Endothelial cell (in vitro differentiated cells): ENCODE results near the gene CDCP1. TPM values are rescaled to one million over a fixed set of nuclear protein-coding genes. Genes with fewer than 3 reads are reported as not detected.

ENCODE experiments used
- DNase-seq: peaks from one replicate; pipeline ENCODE4 v3.0.0; 2021; ENCODE audit warnings: low spot score
- H3K27ac Mint-ChIP-seq: one replicate; pipeline ENCODE4 v1.8.0; 2021; ENCODE audit warnings: mixed read lengths, inconsistent platforms; ENCODE audit not compliant: unreplicated experiment
- H3K27me3 Mint-ChIP-seq: one replicate; pipeline ENCODE4 v1.8.0; 2021; ENCODE audit warnings: mild to moderate bottlenecking, moderate library complexity, mixed read lengths, inconsistent platforms; ENCODE audit not compliant: unreplicated experiment
- H3K36me3 Mint-ChIP-seq: one replicate; pipeline ENCODE4 v1.8.0; 2021; ENCODE audit warnings: mild to moderate bottlenecking, low read depth, mixed read lengths, inconsistent platforms; ENCODE audit not compliant: unreplicated experiment
- H3K4me1 Mint-ChIP-seq: one replicate; pipeline ENCODE4 v1.8.0; 2021; ENCODE audit warnings: mild to moderate bottlenecking, mixed read lengths, inconsistent platforms; ENCODE audit not compliant: unreplicated experiment
- H3K4me3 Mint-ChIP-seq: one replicate; pipeline ENCODE4 v1.8.0; 2021; ENCODE audit warnings: mild to moderate bottlenecking, mixed read lengths, inconsistent platforms; ENCODE audit not compliant: unreplicated experiment
- H3K9me3 Mint-ChIP-seq: one replicate; pipeline ENCODE4 v1.8.0; 2021; ENCODE audit warnings: mixed read lengths, inconsistent platforms; ENCODE audit not compliant: unreplicated experiment
- CTCF ChIP-seq: fragments of 200-600 bp; sonication (generic); IDR thresholded peaks from one replicate; pipeline ENCODE4 v1.5.0; 2021; ENCODE audit warnings: antibody characterized with exemption; ENCODE audit not compliant: unreplicated experiment
- total RNA-seq: library from RNA; stranded (reverse); fragmentation: NEBNext Ultra II Directional; extraction: Animal tissue kit (Norgen Biotek cat#: 25700); gene quantifications from one replicate; pipeline ENCODE4 v1.2.1, GENCODE V29; 2021; ENCODE audit not compliant: unreplicated experiment

The CDCP1 gene
- total RNA-seq, 1 donor from 2014 or later = 0.26 TPM

GRCh38 chr3:45124352-45124751 lies 21.8 kb downstream of the CDCP1 start:
- DNase-seq = no peak
- Mint-ChIP-seq H3K27me3 (no peaks in the 10 kb centered on the region), H3K4me1 (no peaks in the 10 kb centered on the region), H3K27ac (no peak overlapping the region), H3K4me3 (no peak overlapping the region), H3K9me3 (no peaks in the 10 kb centered on the region), H3K36me3 (no peaks in the 10 kb centered on the region)
- no peak for TF ChIP-seq CTCF

GRCh38 chr3:45123581-45124269 lies 22.5 kb downstream of the CDCP1 start:
- Mint-ChIP-seq H3K27ac (no peak overlapping the region), H3K4me1 (no peaks in the 10 kb centered on the region), H3K36me3 (no peaks in the 10 kb centered on the region), H3K4me3 (no peak overlapping the region), H3K9me3 (no peaks in the 10 kb centered on the region), H3K27me3 (no peaks in the 10 kb centered on the region)
- no peak for TF ChIP-seq CTCF
- DNase-seq = no peak

- no peak for TF ChIP-seq CTCF
- no peak overlapping the region for H3K4me3 Mint-ChIP-seq
- H3K36me3 Mint-ChIP-seq = no peaks in the 10 kb centered on the region
- H3K27me3 Mint-ChIP-seq = no peaks in the 10 kb centered on the region
- DNase-seq = no peak
- H3K4me1 Mint-ChIP-seq = no peaks in the 10 kb centered on the region
- H3K27ac Mint-ChIP-seq = no peak overlapping the region
- H3K9me3 Mint-ChIP-seq = no peaks in the 10 kb centered on the region
These were observed 23.1 kb downstream of the CDCP1 start for GRCh38 chr3:45123030-45123429.

GRCh38 chr3:45120359-45121158 lies 25.6 kb downstream of the CDCP1 start:
- no peak overlapping the region for H3K4me3 Mint-ChIP-seq
- no peaks in the 10 kb centered on the region for H3K4me1 Mint-ChIP-seq
- peak overlapping the region; percentile 20 for H3K27ac Mint-ChIP-seq

More at GRCh38 chr3:45120359-45121158, 25.6 kb downstream of the CDCP1 start:
- TF ChIP-seq CTCF = no peak
- Mint-ChIP-seq H3K27me3 (no peaks in the 10 kb centered on the region), H3K9me3 (no peaks in the 10 kb centered on the region), H3K36me3 (no peaks in the 10 kb centered on the region)
- DNase-seq = no peak
